H1 (cell line): ENCODE data around the gene COQ5. TPM values are rescaled to one million over a fixed set of nuclear protein-coding genes. Genes with fewer than 3 reads are reported as not detected.

Source experiments
- BACH1 ChIP-seq: IDR thresholded peaks from 2 replicates; pipeline ENCODE4 v1.6.1; 2012; ENCODE audit warnings: low read length, improper control_type of control experiment
- EP300 ChIP-seq, 2 experiments: IDR thresholded peaks; 1 replicate in 1 of 2; 2 replicates in 1 of 2; pipeline ENCODE4 v1.6.1; 2011 to 2012; ENCODE audit warnings: low read depth in 2 of 2, low read length in 2 of 2, mild to moderate bottlenecking in 2 of 2, borderline replicate concordance in 1 of 2, inconsistent platforms in 1 of 2, moderate library complexity in 1 of 2
- POU5F1 ChIP-seq: IDR thresholded peaks from 2 replicates; pipeline ENCODE4 v1.6.1; 2011; ENCODE audit warnings: low read depth, mild to moderate bottlenecking, low read length, moderate library complexity
- SIN3A ChIP-seq, 2 experiments: IDR thresholded peaks in 1 of 2; conservative IDR thresholded peaks in 1 of 2; 2 replicates each; pipeline ENCODE4 v1.6.1; 2011 to 2012; ENCODE audit warnings: low read length in 2 of 2, improper control_type of control experiment in 1 of 2, low read depth in 1 of 2, mild to moderate bottlenecking in 1 of 2
- polyA plus RNA-seq, 7 experiments: library from polyadenylated mRNA; depleted of rRNA in 3 of 7; stranded (reverse) in 5 of 7; unstranded in 2 of 7; fragments of >200 nt in 5 of 7; fragments of 200-250 nt in 2 of 7; gene quantifications; 1 replicate in 5 of 7; 2 replicates in 1 of 7; 4 replicates in 1 of 7; pipeline versions ENCODE4 v1.2.1 to v1.2.3, GENCODE V29; 2011 to 2013; ENCODE audit warnings: missing spikeins in 2 of 7, mixed read lengths in 2 of 7
- total RNA-seq: library from RNA; stranded (reverse); fragmentation: NEBNext Ultra II Directional; extraction: Animal tissue kit (Norgen Biotek cat#: 25700); gene quantifications from 2 replicates; pipeline ENCODE4 v1.2.1, GENCODE V29; 2021

The COQ5 gene
- total and polyA plus RNA-seq, 2 of the 8 experiments (the other 6 are each of a cell fraction or from before 2014, with no cell fraction given): 35.1 to 35.8 TPM

DNA sequence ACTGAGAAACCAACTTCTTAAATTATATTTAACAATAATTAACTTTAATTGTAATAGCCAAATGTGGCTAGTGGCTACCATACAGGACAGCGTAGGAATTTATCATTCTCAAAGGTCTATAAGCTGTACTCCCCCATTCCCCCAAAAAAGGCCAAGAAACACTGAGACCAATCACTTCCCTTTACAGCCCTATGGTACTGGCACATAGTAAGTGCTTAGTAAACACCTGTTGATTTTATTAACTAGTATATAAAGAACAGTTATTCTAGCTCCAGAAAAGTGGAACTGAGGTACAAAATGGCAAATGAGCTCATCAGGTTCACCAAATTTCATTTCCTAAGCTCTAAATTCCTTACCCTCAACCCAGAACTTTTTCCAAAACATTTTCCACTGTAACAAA is 53.3 kb downstream of the COQ5 start (continued):
- TF ChIP-seq POU5F1 (no peak), EP300 (IDR thresholded peaks at IDR 0.05; ENCODE audit: borderline replicate concordance in 1 of 2, low read depth in 2 of 2, low read length in 2 of 2) (no peak), SIN3A (conservative IDR thresholded peaks at IDR 0.05 in 1 of 2, IDR thresholded peaks at IDR 0.05 in 1 of 2; ENCODE audit: low read depth in 1 of 2, low read length in 2 of 2) (no peak), BACH1 (no peak)
